Measurements from ENCODE around the gene PLG.
"Not testable (repeated sequence)": the region's sequence is repeated elsewhere in the genome, so short reads cannot be mapped to it uniquely, and the experiment has no call there.

Gene PLG

GRCh38 chr6:160692369-160692959, 9.6 kb upstream of the PLG start:
- Histone ChIP-seq H2AFZ (ENCODE audit: low read depth, low read length, severe bottlenecking) (no peak overlapping the region), H3K27me3 (ENCODE audit: low read length) (no peaks in the 10 kb centered on the region), H3F3A (ENCODE audit: insufficient read depth) (no peaks in the 10 kb centered on the region), H3K9ac (ENCODE audit: low read length) (no peak overlapping the region), H3K4me2 (ENCODE audit: low read depth, low read length, poor library complexity, severe bottlenecking) (no peak overlapping the region), H3K4me3 (ENCODE audit: insufficient read depth, low read length, poor library complexity, severe bottlenecking) (no peak overlapping the region), H3K9me3 (ENCODE audit: insufficient read depth, low read length) (no peaks in the 10 kb centered on the region), H4K20me1 (ENCODE audit: low read depth, low read length) (no peaks in the 10 kb centered on the region), H3K36me3 (ENCODE audit: low read length) (no peaks in the 10 kb centered on the region), H3K79me2 (ENCODE audit: insufficient read depth, low read length) (no peaks in the 10 kb centered on the region), H3K27ac (ENCODE audit: low read depth, low read length) (no peak overlapping the region), H3K9me2 (replicated peaks; ENCODE audit: insufficient read depth, low read length) (no peaks in the 10 kb centered on the region)
- TF ChIP-seq EZH2phosphoT487 (conservative IDR thresholded peaks at IDR 0.05; ENCODE audit: low read length) = no peak
- no peak for TF ChIP-seq CTCF (IDR thresholded peaks at IDR 0.05; ENCODE audit: insufficient read depth, low read length, poor library complexity, severe bottlenecking)

GRCh38 chr6:160695025-160695424, 7.0 kb upstream of the PLG start:
- not testable (repeated sequence) for H4K20me1 ChIP-seq (ENCODE audit: low read depth, low read length); H3K36me3 ChIP-seq (ENCODE audit: low read length); H3K4me3 ChIP-seq (ENCODE audit: insufficient read depth, low read length, poor library complexity, severe bottlenecking); H3K9me3 ChIP-seq (ENCODE audit: insufficient read depth, low read length); H3K4me2 ChIP-seq (ENCODE audit: low read depth, low read length, poor library complexity, severe bottlenecking); H3K9me2 ChIP-seq (replicated peaks; ENCODE audit: insufficient read depth, low read length); H3K27ac ChIP-seq (ENCODE audit: low read depth, low read length); H3K79me2 ChIP-seq (ENCODE audit: insufficient read depth, low read length); H3K27me3 ChIP-seq (ENCODE audit: low read length); H3F3A ChIP-seq (ENCODE audit: insufficient read depth); H3K9ac ChIP-seq (ENCODE audit: low read length); H2AFZ ChIP-seq (ENCODE audit: low read depth, low read length, severe bottlenecking)

GRCh38 chr6:160695622-160696021, 6.4 kb upstream of the PLG start:
- H3K27ac ChIP-seq (ENCODE audit: low read depth, low read length); H4K20me1 ChIP-seq (ENCODE audit: low read depth, low read length); H3K9ac ChIP-seq (ENCODE audit: low read length); H3K9me3 ChIP-seq (ENCODE audit: insufficient read depth, low read length); H2AFZ ChIP-seq (ENCODE audit: low read depth, low read length, severe bottlenecking); H3K36me3 ChIP-seq (ENCODE audit: low read length); H3K27me3 ChIP-seq (ENCODE audit: low read length); H3K79me2 ChIP-seq (ENCODE audit: insufficient read depth, low read length); H3K9me2 ChIP-seq (replicated peaks; ENCODE audit: insufficient read depth, low read length); H3K4me3 ChIP-seq (ENCODE audit: insufficient read depth, low read length, poor library complexity, severe bottlenecking); H3K4me2 ChIP-seq (ENCODE audit: low read depth, low read length, poor library complexity, severe bottlenecking); H3F3A ChIP-seq (ENCODE audit: insufficient read depth): not testable (repeated sequence)

- H3K36me3 ChIP-seq (ENCODE audit: low read length); H3K9me2 ChIP-seq (replicated peaks; ENCODE audit: insufficient read depth, low read length): not testable (repeated sequence)
These were observed 5.2 kb upstream of the PLG start for GRCh38 chr6:160696884-160697283.

GRCh38 chr6:160697826-160698225, 4.2 kb upstream of the PLG start:
- no peak overlapping the region for H3K4me3 ChIP-seq (ENCODE audit: insufficient read depth, low read length, poor library complexity, severe bottlenecking)
- no peak overlapping the region for H3K9ac ChIP-seq (ENCODE audit: low read length)
- H3K4me2 ChIP-seq (ENCODE audit: low read depth, low read length, poor library complexity, severe bottlenecking) = no peak overlapping the region
- H4K20me1 ChIP-seq (ENCODE audit: low read depth, low read length) = no peaks in the 10 kb centered on the region
- no peaks in the 10 kb centered on the region for H3K9me2 ChIP-seq (replicated peaks; ENCODE audit: insufficient read depth, low read length)
- no peaks in the 10 kb centered on the region for H3K9me3 ChIP-seq (ENCODE audit: insufficient read depth, low read length)
- H3F3A ChIP-seq (ENCODE audit: insufficient read depth) = no peaks in the 10 kb centered on the region
- H3K27me3 ChIP-seq (ENCODE audit: low read length) = no peaks in the 10 kb centered on the region
- H3K36me3 ChIP-seq (ENCODE audit: low read length) = no peaks in the 10 kb centered on the region
- H3K27ac ChIP-seq (ENCODE audit: low read depth, low read length) = no peak overlapping the region
- H2AFZ ChIP-seq (ENCODE audit: low read depth, low read length, severe bottlenecking) = no peak overlapping the region
- TF ChIP-seq CTCF (IDR thresholded peaks at IDR 0.05; ENCODE audit: insufficient read depth, low read length, poor library complexity, severe bottlenecking) (no peak), EZH2phosphoT487 (conservative IDR thresholded peaks at IDR 0.05; ENCODE audit: low read length) (no peak)
- no peaks in the 10 kb centered on the region for H3K79me2 ChIP-seq (ENCODE audit: insufficient read depth, low read length)

More at GRCh38 chr6:160696884-160697283, 5.2 kb upstream of the PLG start:
- not testable (repeated sequence) for H3K27ac ChIP-seq (ENCODE audit: low read depth, low read length); H3F3A ChIP-seq (ENCODE audit: insufficient read depth); H3K9ac ChIP-seq (ENCODE audit: low read length); H3K27me3 ChIP-seq (ENCODE audit: low read length); H3K9me3 ChIP-seq (ENCODE audit: insufficient read depth, low read length); H3K4me2 ChIP-seq (ENCODE audit: low read depth, low read length, poor library complexity, severe bottlenecking); H4K20me1 ChIP-seq (ENCODE audit: low read depth, low read length); H3K79me2 ChIP-seq (ENCODE audit: insufficient read depth, low read length); H3K4me3 ChIP-seq (ENCODE audit: insufficient read depth, low read length, poor library complexity, severe bottlenecking); H2AFZ ChIP-seq (ENCODE audit: low read depth, low read length, severe bottlenecking)

- H3F3A ChIP-seq (ENCODE audit: insufficient read depth); H3K9me2 ChIP-seq (replicated peaks; ENCODE audit: insufficient read depth, low read length); H3K27ac ChIP-seq (ENCODE audit: low read depth, low read length); H3K36me3 ChIP-seq (ENCODE audit: low read length); H3K4me2 ChIP-seq (ENCODE audit: low read depth, low read length, poor library complexity, severe bottlenecking); H3K9ac ChIP-seq (ENCODE audit: low read length); H2AFZ ChIP-seq (ENCODE audit: low read depth, low read length, severe bottlenecking); H4K20me1 ChIP-seq (ENCODE audit: low read depth, low read length); H3K79me2 ChIP-seq (ENCODE audit: insufficient read depth, low read length); H3K4me3 ChIP-seq (ENCODE audit: insufficient read depth, low read length, poor library complexity, severe bottlenecking); H3K9me3 ChIP-seq (ENCODE audit: insufficient read depth, low read length); H3K27me3 ChIP-seq (ENCODE audit: low read length): not testable (repeated sequence)
These were observed 2.6 kb downstream of the PLG start for GRCh38 chr6:160704688-160705087.

GRCh38 chr6:160708993-160709392, 6.9 kb downstream of the PLG start:
- not testable (repeated sequence) for H2AFZ ChIP-seq (ENCODE audit: low read depth, low read length, severe bottlenecking); H3K79me2 ChIP-seq (ENCODE audit: insufficient read depth, low read length); H3F3A ChIP-seq (ENCODE audit: insufficient read depth); H4K20me1 ChIP-seq (ENCODE audit: low read depth, low read length); H3K4me3 ChIP-seq (ENCODE audit: insufficient read depth, low read length, poor library complexity, severe bottlenecking); H3K9ac ChIP-seq (ENCODE audit: low read length); H3K9me2 ChIP-seq (replicated peaks; ENCODE audit: insufficient read depth, low read length); H3K36me3 ChIP-seq (ENCODE audit: low read length); H3K27ac ChIP-seq (ENCODE audit: low read depth, low read length); H3K27me3 ChIP-seq (ENCODE audit: low read length); H3K9me3 ChIP-seq (ENCODE audit: insufficient read depth, low read length); H3K4me2 ChIP-seq (ENCODE audit: low read depth, low read length, poor library complexity, severe bottlenecking)
